MCF 10A (cell line): ENCODE data around the gene SPTAN1. TPM values are rescaled to one million over a fixed set of nuclear protein-coding genes. Genes with fewer than 3 reads are reported as not detected.
A peak's percentile ranks its signal among the peaks of the same experiment; 100 is the strongest.

Experiments
- BruUV-seq: library from RNA; stranded (reverse); fragments of 400-500 nt; replicated peaks from 2 replicates; lab custom pipeline; 2021; lab: Mats Ljungman, UMichigan
- CTCF ChIA-PET: fragments of 300-600 bp; sonication (Branson Sonifier 250); formaldehyde crosslinking; extraction: SDS; loops from one replicate; lab custom pipeline; 2021; ENCODE audit warnings: antibody characterized with exemption, inconsistent platforms; lab: Yijun Ruan, JAX
- POLR2A ChIA-PET: fragments of 300-600, 350-650 bp; sonication (Branson Sonifier 250); formaldehyde crosslinking; extraction: SDS; loops from one replicate; lab custom pipeline; 2020; ENCODE audit warnings: antibody characterized with exemption, inconsistent platforms; lab: Yijun Ruan, JAX
- DNase-seq: peaks from one replicate; pipeline ENCODE4 v3.0.0-alpha.2; 2018; ENCODE audit not compliant: unreplicated experiment
- H3K27ac Mint-ChIP-seq: one replicate; pipeline ENCODE4 v1.8.0; 2022; ENCODE audit warnings: mild to moderate bottlenecking, low read depth, mixed read lengths; ENCODE audit not compliant: unreplicated experiment
- H3K27me3 Mint-ChIP-seq: one replicate; pipeline ENCODE4 v1.8.0; 2022; ENCODE audit warnings: mixed read lengths; ENCODE audit not compliant: insufficient read depth, unreplicated experiment
- H3K36me3 Mint-ChIP-seq: one replicate; pipeline ENCODE4 v1.8.0; 2022; ENCODE audit warnings: mild to moderate bottlenecking, moderate library complexity, mixed read lengths; ENCODE audit not compliant: insufficient read depth, unreplicated experiment
- H3K4me1 Mint-ChIP-seq: one replicate; pipeline ENCODE4 v1.8.0; 2022; ENCODE audit warnings: mixed read lengths; ENCODE audit not compliant: insufficient read depth, unreplicated experiment
- H3K4me3 Mint-ChIP-seq: one replicate; pipeline ENCODE4 v1.8.0; 2022; ENCODE audit warnings: mild to moderate bottlenecking, moderate library complexity, mixed read lengths; ENCODE audit not compliant: unreplicated experiment
- H3K9me3 Mint-ChIP-seq: one replicate; pipeline ENCODE4 v1.8.0; 2022; ENCODE audit warnings: mixed read lengths; ENCODE audit not compliant: unreplicated experiment
- intact Hi-C: fragments of 100-400 bp; cut with micrococcal nuclease; formaldehyde crosslinking; loops from 2 replicates; pipeline ENCODE4 v1.14.1; 2022
- total RNA-seq: library from RNA; stranded (reverse); gene quantifications from 2 replicates; pipeline ENCODE4 v1.2.3, GENCODE V29; 2022
- TF ChIP-seq, protein P1 (sequence below): fragments of 200-600 bp; IDR thresholded peaks from one replicate; pipeline ENCODE4 v1.8.0; 2022; ENCODE audit warnings: antibody characterized with exemption, mild to moderate bottlenecking; ENCODE audit not compliant: unreplicated experiment

SPTAN1 gene
- total RNA-seq, 1 experiment from 2014 or later, result 254 TPM

DNA sequence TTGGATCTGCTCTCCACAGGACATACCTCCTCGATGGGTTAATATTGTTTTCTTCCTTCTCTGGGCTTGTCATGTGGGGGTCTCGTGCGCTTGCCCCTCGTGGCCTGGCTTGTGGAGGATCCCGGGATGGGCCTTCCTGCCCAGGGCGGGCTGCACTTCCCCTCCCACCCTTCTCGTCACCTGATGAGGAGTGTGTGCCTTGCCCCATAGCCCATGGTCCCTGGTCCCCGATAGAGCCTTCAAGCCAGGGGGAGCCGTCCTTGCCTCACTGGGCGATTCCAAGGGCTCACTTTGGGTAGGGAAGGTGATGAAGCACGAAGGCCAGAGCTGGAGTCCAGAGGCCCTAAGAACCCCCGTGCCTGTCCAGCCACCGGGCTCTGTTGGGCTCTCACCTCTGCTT is 75.5 kb downstream of the SPTAN1 start:
- TF ChIP-seq, protein P1, sequence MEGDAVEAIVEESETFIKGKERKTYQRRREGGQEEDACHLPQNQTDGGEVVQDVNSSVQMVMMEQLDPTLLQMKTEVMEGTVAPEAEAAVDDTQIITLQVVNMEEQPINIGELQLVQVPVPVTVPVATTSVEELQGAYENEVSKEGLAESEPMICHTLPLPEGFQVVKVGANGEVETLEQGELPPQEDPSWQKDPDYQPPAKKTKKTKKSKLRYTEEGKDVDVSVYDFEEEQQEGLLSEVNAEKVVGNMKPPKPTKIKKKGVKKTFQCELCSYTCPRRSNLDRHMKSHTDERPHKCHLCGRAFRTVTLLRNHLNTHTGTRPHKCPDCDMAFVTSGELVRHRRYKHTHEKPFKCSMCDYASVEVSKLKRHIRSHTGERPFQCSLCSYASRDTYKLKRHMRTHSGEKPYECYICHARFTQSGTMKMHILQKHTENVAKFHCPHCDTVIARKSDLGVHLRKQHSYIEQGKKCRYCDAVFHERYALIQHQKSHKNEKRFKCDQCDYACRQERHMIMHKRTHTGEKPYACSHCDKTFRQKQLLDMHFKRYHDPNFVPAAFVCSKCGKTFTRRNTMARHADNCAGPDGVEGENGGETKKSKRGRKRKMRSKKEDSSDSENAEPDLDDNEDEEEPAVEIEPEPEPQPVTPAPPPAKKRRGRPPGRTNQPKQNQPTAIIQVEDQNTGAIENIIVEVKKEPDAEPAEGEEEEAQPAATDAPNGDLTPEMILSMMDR, result no peak
- Mint-ChIP-seq H3K36me3 (peaks cover 97% of the 10 kb centered on the region), H3K27ac (peak overlapping the region; percentile 42), H3K27me3 (no peaks in the 10 kb centered on the region), H3K9me3 (no peaks in the 10 kb centered on the region), H3K4me1 (no peaks in the 10 kb centered on the region), H3K4me3 (no peak overlapping the region)
- DNase-seq, result no peak
- ChIA-PET CTCF (no interaction called here), POLR2A (no interaction called here)
- no TSS peak for BruUV-seq
- intact Hi-C loops, result no loop called here

DNA sequence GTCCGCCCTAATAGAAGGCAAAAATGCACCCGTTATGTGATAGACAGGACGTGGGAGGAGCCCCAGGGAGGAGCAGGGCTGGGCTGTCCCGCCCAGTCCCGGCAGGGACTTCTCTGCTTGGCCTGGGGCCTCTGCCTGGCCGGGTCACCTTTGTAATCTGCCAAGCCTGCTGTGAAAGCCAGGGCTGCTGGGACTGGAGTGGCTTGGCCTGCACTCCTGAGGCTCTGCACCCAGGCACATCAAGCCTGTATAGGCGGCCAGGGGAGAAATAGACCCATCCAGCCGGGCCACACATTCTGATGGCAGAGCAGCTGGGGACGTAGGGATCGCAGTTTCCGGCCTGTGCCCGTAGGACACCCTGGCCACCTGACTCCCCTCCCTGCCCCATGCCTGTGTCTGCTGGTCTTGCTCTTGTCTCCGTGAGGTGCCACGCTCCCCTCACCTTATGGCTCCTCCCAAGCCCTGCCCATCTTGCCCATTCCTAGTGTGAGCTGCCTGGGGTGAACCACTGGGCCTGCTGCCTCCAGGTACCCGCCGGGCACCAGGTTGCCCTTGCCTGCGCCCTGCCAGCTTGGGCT is 76.2 kb downstream of the SPTAN1 start:
- DNase-seq, result peak; percentile 42
- Mint-ChIP-seq H3K27ac (peak overlapping the region; percentile 42), H3K27me3 (no peaks in the 10 kb centered on the region), H3K4me3 (no peak overlapping the region), H3K9me3 (no peaks in the 10 kb centered on the region), H3K4me1 (peaks cover 4% of the 10 kb centered on the region), H3K36me3 (peaks cover 98% of the 10 kb centered on the region)
- BruUV-seq, result no TSS peak
- POLR2A ChIA-PET, result no interaction called here
- TF ChIP-seq, protein P1, result no peak
- CTCF ChIA-PET, result no interaction called here
- intact Hi-C loops, result no loop called here

DNA sequence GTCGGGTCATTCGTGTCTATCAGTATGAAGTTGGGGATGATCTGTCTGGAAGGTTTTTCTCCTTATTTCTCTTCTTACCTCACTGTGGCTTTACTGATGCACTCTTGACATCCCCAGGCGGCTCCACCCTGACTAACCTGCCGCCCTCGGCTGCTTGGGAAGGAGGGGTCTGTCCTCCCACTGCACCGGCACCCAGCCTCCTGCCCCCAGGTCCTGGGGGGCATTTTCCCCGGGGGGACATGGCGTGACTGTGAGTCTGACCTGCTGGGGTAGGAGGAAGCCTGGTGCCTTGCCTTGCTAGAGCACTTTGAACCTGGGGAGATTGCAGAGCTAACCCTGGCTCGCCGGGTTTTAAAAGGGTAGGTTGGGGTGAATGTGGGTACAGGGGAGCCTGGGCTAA is 76.7 kb downstream of the SPTAN1 start:
- POLR2A ChIA-PET, result no interaction called here
- DNase-seq, result no peak
- H3K4me3 Mint-ChIP-seq, result no peak overlapping the region
- no TSS peak for BruUV-seq
- H3K27me3 Mint-ChIP-seq, result no peaks in the 10 kb centered on the region
- intact Hi-C loops, result no loop called here
- peaks cover 9% of the 10 kb centered on the region for H3K4me1 Mint-ChIP-seq
- TF ChIP-seq, protein P1, result no peak
- peaks cover 100% of the 10 kb centered on the region for H3K36me3 Mint-ChIP-seq
- no peaks in the 10 kb centered on the region for H3K9me3 Mint-ChIP-seq
- no peak overlapping the region for H3K27ac Mint-ChIP-seq
- CTCF ChIA-PET, result no interaction called here

DNA sequence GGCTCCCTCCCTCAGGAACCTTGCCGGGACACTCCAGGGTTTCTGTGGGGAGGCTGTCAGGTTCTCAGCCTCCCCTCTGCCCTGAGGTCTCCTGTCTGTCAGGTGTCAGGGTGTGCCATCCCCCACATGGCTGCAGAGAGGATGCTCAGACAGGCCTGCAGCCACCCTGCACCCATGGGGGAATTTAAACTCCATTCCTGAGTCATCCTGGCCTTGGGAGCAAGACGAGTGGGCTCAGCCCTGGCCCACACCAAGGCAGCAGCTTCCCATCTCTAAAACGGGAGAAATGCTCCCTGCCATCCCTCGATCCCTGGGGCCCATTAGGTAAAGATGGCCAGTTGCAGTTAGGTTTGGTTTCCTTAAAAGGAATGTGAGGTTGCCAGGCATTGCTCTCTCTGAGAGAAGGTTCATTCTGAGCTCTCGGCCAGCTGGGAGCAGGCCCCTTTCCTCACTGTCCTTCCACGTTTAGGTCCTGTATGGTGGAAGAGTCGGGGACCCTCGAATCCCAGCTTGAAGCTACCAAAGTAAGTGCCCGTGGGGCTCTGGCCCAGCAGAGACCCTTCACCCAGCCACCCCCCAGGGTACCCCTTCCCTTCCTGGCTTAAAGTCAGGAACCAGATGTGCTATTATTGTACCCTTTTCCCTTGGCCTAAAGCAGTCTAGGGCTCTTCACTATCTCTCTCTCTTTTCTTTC is 77.6 kb downstream of the SPTAN1 start:
- Mint-ChIP-seq H3K27ac (peak overlapping the region; percentile 82), H3K4me1 (peaks cover 18% of the 10 kb centered on the region), H3K9me3 (no peaks in the 10 kb centered on the region), H3K4me3 (no peak overlapping the region), H3K36me3 (peaks cover 97% of the 10 kb centered on the region), H3K27me3 (no peaks in the 10 kb centered on the region)
- ChIA-PET POLR2A (interaction anchor here (1.2 kb wide), 1 partner anchor 9 kb away, joined by 3 read pairs; no protein-coding TSS in a partner anchor), CTCF (no interaction called here)
- no TSS peak for BruUV-seq
- TF ChIP-seq, protein P1, result no peak
- no peak for DNase-seq
- intact Hi-C loops, result loop anchor here (10.0 kb wide), 1 partner anchor 185 kb away; the partner anchor contains the start of gene ENDOG
